ENCODE measurements around the gene MOCS1. TPM values are rescaled to one million over a fixed set of nuclear protein-coding genes. Genes with fewer than 3 reads are reported as not detected.

The MOCS1 gene
- total RNA-seq, 1 donor from 2014 or later, result 0.39 TPM

- intact Hi-C loops (cut with micrococcal nuclease), result no loop called here
These were observed 29.2 kb downstream of the MOCS1 start for GRCh38 chr6:39904946-39905639.

GRCh38 chr6:39903656-39904055 is 30.6 kb downstream of the MOCS1 start:
- intact Hi-C loops (cut with micrococcal nuclease), result no loop called here

GRCh38 chr6:39902786-39903465 is 31.3 kb downstream of the MOCS1 start:
- intact Hi-C loops (cut with micrococcal nuclease), result no loop called here

- intact Hi-C loops (cut with micrococcal nuclease), result no loop called here
These were observed 32.1 kb downstream of the MOCS1 start for GRCh38 chr6:39902136-39902535.

GRCh38 chr6:39901670-39902069 is 32.6 kb downstream of the MOCS1 start:
- intact Hi-C loops (cut with micrococcal nuclease), result no loop called here

- intact Hi-C loops (cut with micrococcal nuclease), result no loop called here
These were observed 33.1 kb downstream of the MOCS1 start for GRCh38 chr6:39901116-39901655.

GRCh38 chr6:39899554-39900295 is 34.5 kb downstream of the MOCS1 start:
- intact Hi-C loops (cut with micrococcal nuclease), result no loop called here

GRCh38 chr6:39898625-39899024 is 35.6 kb downstream of the MOCS1 start:
- intact Hi-C loops (cut with micrococcal nuclease), result no loop called here

- intact Hi-C loops (cut with micrococcal nuclease), result no loop called here
These were observed 36.6 kb downstream of the MOCS1 start for GRCh38 chr6:39897698-39898097.

GRCh38 chr6:39896701-39897100 is 37.6 kb downstream of the MOCS1 start:
- intact Hi-C loops (cut with micrococcal nuclease), result no loop called here

GRCh38 chr6:39893286-39893685 is 41.0 kb downstream of the MOCS1 start:
- intact Hi-C loops (cut with micrococcal nuclease), result loop anchor here (5.0 kb wide), 1 partner anchor 546 kb away; no protein-coding TSS in a partner anchor

GRCh38 chr6:39892490-39893129 is 41.7 kb downstream of the MOCS1 start:
- intact Hi-C loops (cut with micrococcal nuclease), result loop anchor here (5.0 kb wide), 1 partner anchor 545 kb away; no protein-coding TSS in a partner anchor

GRCh38 chr6:39891976-39892375 is 42.3 kb downstream of the MOCS1 start:
- intact Hi-C loops (cut with micrococcal nuclease), result loop anchor here (5.0 kb wide), 1 partner anchor 545 kb away; no protein-coding TSS in a partner anchor

- intact Hi-C loops (cut with micrococcal nuclease), result loop anchor here (5.0 kb wide), 1 partner anchor 544 kb away; no protein-coding TSS in a partner anchor
These were observed 42.9 kb downstream of the MOCS1 start for GRCh38 chr6:39891353-39891752.

GRCh38 chr6:39889229-39889628 is 45.0 kb downstream of the MOCS1 start:
- intact Hi-C loops (cut with micrococcal nuclease), result no loop called here

GRCh38 chr6:39887692-39888450 is 46.4 kb downstream of the MOCS1 start:
- intact Hi-C loops (cut with micrococcal nuclease), result no loop called here

- intact Hi-C loops (cut with micrococcal nuclease), result no loop called here
These were observed 47.4 kb downstream of the MOCS1 start for GRCh38 chr6:39886871-39887270.

GRCh38 chr6:39885691-39886090 is 48.6 kb downstream of the MOCS1 start:
- intact Hi-C loops (cut with micrococcal nuclease), result no loop called here

GRCh38 chr6:39884696-39885095 is 49.6 kb downstream of the MOCS1 start:
- intact Hi-C loops (cut with micrococcal nuclease), result no loop called here

GRCh38 chr6:39882531-39882899 is 51.7 kb downstream of the MOCS1 start:
- intact Hi-C loops (cut with micrococcal nuclease), result no loop called here
